GM19397 (cell line): ENCODE results near the gene DPP6.
"Not testable (repeated sequence)": the region's sequence is repeated elsewhere in the genome, so short reads cannot be mapped to it uniquely, and the experiment has no call there.

Experiments used
- ATAC-seq: cut with Tn5 transposase; IDR thresholded peaks from one replicate; pipeline ENCODE4 v1.9.1; 2021; ENCODE audit warnings: mild to moderate bottlenecking, moderate library complexity; ENCODE audit not compliant: unreplicated experiment

The DPP6 gene

DNA sequence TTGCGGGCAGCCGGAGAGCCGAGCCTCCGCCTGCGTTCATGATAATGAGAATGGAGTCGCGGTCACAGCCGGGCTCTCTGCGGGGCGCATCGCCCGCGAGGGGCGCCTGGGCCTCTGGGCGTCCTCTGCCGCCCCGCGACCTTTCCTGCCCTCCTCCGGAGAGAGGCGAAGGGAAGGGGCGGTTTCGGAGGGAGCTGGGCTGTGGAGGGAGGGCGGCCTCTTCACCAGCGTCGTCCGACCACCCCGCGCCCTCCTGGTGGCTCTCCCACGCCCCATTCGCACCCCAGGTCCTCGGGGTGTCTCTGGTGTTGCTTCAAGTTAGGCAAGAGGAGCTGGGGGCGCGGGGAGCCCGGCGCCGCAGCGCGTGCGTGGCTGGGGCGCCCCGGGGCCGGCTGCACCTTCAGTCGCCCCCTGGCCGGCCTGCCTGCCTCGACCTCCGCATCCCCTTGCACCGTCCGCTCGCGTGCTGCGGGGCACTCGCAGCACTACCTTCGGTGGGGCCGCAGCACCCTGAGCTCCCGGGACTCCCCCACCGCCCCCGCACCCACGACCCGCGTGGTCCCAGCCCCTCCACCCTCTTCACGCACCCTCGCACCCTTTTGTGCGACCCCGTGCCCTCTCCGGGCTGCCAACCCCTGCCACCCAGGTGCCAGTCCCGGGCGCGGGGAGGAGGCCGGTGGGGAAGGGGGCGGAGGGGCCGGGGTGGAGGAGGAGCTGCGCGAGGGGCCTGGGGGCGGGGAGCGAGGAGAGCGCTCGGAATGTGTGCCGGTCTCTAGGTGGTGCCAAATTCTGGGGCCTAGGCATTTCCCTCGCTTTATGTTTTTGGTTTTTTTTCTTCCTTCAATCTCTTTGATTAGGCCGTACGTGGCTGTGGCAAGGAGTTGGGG lies at the start of gene DPP6:
TSS of gene DPP6 (plus strand) at position 756 of the 887 bp plus-strand sequence.
- ATAC-seq = not testable (repeated sequence)

DNA sequence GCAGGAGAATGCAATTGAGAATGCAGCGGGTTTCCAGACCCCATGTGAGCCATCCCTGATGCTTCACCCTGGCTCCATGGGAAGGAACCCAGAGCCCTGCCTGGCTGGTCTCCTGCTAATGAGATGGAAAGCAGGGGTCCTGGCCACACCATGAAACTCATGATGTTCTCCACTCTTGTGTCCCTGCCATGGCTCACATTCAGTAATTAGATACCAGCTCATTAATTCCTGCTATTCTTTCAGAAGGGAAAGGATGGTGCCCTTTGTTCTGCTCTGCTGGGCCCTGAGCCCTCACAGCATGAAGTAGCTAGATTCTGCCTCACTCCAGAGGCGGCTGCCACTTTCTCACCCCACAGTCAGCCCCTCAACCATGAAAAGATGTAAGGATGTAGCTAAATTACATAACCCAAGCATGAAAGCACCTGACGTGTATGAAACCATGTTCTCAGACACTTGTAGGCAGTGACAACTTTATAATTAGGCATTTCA lies 42.7 kb upstream of the DPP6 start:
- not testable (repeated sequence) for ATAC-seq

DNA sequence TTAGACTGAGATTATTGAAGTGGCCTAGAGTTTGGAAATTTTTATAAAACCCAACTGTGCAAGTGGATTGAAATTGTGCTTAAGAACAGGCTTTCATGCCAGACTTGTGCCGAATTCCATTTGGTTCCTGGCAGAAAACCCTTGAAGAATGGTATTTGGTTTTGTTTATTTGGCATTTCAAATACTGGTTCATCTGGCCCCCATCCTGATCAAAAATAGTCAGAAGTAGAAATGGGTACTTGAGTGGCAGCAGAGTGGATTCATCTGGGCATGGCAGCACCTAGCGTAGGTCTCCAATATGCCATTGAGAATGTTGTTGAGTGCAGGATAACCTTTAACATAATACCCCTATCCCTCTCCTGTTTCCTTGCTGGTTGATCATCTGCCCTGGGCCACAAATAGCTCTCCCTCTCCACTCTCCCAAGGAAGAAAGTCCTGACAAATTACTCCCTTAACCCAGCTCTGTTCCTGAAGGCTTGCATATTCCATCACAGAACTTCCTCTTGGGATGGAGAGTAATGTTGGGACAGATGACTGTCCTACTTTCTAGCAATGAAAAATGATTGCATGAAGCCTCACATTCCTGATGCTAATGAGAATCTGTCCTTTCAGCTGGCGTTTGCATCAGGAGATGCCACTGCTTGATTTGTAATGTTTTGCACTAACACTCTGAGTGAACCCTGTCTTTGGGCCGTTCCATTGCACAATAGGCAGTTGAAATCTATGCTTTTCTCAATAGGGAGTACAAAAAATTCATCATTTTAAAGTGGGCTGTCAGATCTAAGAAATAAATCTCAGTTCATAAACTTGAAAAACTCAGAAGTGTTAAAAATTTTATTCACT lies 41.3 kb upstream of the DPP6 start:
- ATAC-seq = not testable (repeated sequence)

DNA sequence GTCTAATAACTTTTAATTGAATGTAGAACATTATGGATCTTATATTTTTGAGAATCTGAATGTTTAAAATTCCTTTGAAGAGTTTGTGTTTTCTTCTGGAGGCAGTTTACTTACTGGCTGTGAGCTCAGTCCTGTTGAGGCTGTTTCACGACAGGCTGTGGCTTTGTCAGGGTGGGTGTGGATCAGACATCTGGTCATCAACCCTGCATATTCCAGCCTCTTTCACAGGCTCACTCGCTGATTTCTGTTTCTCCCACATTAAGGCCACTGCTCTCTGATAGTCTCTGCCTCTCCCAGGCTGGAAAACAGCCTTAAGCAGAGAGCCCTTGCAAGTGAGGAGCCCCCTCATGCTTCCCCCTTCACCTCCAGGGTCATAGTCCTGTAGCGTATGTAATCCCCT lies 39.4 kb upstream of the DPP6 start:
- not testable (repeated sequence) for ATAC-seq

DNA sequence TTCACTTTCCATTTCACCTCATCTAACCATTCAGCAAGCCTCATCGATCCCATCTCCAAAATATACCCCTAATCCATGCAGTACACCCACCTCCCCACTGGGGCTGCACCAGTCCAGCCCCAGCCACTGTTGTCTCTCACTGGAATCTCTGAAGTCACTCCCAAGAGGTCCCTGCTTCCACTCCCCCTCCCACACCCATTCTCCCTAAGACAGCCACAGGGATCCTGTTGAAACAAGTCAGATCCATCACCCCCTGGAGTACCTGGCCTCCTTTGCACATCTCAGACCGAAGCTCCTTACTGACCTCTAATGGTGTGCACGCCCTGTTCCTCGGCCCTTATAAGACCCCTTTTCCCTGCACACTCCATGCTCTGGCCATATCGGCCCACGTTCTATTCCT lies 36.6 kb upstream of the DPP6 start:
- ATAC-seq = not testable (repeated sequence)

DNA sequence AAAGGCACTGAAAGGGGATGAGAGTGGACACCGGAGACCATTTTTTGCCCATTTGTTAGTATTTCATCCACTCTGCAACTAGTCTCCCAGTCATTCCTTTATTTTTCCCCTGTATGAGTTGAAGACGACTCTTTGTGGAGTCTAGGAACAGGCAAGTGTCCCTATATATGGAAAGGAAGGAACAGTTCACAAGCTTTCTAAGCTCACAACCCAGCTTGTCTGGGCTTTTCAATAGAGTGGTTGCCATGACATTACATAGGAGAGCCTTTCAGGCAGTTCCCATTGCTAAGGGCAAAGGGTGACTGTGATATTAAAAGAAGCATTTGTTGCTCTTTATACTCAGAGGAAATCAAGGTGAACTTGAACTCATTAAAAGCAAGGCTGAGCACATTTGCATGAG lies 33.8 kb upstream of the DPP6 start:
- not testable (repeated sequence) for ATAC-seq

DNA sequence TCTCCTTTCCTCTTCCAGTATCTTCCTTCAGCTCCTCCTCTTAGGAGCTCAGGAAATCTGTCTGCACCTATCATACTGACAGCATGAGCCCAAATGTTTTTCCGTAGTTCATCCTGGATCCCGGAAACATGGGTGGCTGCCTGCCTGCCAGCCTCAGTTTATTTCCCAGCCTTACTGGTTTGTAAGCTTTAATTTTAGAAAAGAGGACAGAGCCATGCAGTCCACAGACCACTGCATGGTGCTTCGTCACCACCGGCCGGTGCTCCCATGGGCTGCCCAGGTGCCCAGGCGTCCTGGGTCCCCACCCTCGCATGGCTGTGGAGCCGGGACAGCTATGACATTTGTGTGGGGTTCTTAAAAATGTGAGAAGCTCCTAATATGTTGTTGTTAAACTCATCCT lies 24.4 kb upstream of the DPP6 start:
- ATAC-seq = not testable (repeated sequence)

DNA sequence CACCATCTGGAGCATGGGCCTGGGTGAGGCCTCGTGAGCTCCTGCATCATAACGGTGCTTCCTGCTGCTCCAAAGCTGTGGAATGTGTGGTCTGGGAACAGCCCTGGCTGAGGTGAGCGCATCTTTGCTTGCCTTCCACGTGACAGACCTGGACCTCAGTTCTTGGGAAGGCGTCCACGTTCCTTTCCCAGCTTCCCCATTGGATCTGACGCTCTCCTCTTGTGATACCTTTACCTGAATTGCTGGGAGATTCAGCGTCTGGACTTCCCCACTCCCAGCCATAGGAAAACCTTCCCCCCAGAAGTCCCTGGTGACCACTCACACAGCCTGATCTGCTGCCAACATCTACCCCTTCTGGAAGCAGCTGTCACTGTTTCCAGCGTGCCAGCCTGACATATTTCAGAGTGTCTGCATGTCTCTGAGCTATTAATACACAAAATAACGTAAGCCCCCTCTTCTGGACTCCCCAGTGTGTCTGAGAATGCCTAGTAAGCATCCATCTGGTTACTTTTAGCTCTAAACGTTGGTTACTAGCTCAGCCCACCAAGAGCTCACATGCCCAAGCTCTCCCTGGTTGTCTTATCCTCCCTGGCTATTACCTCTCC lies 21.6 kb upstream of the DPP6 start:
- not testable (repeated sequence) for ATAC-seq

DNA sequence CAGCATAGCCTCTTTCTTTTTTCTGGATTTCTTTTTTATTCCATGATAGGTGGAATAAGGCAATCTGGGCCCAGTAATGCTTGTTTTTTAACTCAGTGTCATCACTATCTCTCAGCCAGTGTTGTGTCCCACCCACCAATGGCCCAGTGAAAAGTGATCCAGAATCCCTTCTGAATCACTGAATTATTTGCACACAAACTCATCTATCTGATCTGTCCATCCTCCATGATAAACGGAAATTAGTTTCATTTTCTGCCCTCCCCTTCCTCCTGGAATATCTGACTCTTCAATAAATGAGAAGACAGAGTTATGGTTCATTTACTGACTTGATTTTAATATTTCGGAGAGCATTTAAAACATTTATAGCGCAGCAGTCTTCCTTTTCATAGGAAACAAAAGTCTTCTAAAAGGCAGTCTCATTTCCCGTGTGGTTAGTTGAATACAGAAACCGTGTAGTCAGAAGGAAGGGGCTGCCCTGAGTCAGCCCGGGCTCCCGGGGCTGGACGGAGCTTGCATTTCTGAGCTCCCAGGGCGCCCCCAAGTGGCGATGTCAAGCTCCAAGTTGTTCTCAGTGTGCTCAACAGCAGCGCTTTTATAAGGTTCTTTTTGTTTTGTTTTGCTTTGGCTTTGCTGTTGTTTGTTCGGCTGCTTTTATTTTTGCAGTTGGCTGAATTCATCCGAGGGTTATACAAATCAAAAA lies 12.6 kb upstream of the DPP6 start:
- peak; percentile 71 for ATAC-seq

DNA sequence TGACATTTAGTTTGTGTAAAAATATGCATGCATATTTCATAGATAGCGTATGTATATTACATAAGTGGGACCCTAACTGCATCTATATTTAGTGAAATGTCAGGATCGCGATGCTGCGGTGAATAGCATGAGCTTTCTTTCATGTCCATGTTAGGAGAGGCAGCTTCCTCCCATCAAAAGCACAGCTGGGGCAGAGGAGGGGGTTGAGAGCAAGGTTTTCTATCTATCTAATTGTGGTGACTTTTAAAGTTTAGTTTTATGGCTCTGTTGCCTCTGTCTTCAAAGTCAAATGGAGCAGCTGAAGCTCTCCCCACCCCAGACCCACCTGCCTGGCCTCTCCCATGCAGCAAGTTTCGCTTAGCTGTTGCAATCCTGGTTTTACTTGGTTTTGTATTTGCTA lies 1.8 kb upstream of the DPP6 start:
- not testable (repeated sequence) for ATAC-seq

DNA sequence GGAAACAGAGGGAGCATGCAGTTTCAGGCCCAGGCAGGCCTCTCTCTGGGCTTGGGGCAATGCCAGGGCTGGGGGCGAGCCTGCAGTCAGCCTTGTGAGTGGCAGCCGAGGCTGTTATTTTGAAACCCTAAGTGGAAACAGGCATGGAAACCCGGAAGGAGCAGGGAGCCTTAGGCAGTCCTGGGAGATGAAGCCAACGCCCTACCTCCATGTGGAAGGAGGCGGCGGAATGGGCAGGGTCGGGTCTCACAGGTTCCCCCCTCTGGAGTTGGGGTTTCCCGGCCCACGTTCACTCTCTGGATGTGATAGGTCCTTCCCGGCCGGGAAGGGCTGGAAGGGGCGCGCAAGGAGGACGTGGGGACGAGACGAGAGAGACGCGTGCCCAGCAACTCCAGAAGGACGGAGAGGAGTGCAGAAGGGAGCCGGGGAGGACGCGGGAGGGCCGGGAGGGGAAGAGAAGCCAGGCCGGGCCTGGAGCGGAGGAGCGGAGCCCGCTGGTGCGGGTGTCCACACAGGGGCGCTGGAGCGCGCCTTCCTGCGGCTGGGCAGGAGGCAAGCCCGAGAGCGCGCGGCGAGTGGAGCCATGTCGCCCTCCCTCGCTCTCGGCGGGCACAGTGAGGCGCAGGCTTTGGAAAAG lies 1.1 kb upstream of the DPP6 start:
- not testable (repeated sequence) for ATAC-seq

DNA sequence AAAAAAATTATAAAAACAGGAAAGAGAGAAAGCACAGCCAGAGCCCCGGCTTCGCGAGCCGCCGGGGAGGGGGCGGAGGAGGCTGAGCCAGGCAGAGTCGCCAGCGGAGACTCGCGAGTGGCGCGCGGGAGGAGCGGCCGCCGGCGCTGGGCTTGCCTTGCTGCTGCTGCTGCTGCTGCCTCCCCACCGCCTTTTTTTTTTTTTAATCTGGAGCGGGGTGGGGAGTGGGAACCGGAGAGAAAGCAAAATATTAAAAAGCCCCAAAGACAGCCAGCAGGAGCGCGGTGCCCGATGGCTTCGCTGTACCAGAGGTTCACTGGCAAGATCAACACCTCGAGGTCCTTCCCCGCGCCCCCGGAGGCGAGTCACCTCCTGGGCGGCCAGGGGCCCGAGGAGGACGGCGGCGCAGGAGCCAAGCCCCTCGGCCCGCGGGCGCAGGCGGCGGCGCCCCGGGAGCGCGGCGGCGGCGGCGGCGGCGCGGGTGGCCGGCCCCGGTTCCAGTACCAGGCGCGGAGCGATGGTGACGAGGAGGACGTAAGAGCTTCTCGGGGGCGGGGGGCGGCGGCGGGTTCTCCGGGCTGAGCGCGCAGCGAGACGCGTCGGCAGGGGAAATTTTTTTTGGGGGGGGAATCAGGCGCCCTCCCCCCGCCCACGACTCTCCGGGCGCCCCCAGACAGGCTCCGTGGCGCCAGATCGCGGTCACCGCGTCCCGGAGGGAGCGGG lies 493 bp downstream of the DPP6 start:
- not testable (repeated sequence) for ATAC-seq

DNA sequence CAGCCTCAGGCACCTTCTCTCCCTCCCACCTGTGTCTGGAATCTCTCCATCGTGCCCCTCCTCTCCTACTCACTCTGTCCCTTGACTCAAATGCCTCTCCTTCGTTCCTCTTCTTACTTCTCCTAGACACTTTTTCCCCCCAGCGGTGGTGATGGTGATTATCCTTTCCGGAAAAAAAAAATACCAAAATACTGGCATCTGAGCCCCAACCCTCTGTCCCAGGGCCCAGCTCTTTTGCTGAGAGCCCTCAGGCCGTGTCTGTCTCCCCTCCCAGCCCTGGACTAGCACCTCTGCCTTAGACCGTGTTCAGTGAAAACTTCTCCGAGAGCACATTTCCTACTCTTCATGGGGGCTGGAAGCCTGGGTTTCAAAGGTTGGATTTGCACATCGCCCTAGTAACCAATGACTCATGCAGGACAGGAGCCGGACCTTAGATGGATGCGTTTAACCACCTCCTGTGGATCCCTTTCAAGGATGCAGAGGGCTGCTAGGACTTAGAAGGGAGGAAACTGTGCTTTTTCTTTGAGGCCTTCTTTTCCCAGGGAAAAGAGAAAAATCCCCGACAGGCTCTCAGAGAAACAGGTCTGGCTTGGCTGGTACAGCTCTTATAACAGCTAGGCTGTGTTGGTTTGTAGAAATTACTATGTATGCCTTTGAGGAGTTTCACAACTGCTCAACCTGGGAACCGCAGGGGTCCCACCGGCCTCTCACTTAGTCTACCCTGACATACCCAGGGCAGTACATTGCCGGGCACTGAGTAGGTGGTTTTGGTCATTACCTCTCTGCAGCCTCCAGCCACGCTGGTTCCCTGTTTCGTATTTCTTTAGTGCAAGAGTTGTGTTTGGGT lies 1.5 kb downstream of the DPP6 start:
- not testable (repeated sequence) for ATAC-seq

DNA sequence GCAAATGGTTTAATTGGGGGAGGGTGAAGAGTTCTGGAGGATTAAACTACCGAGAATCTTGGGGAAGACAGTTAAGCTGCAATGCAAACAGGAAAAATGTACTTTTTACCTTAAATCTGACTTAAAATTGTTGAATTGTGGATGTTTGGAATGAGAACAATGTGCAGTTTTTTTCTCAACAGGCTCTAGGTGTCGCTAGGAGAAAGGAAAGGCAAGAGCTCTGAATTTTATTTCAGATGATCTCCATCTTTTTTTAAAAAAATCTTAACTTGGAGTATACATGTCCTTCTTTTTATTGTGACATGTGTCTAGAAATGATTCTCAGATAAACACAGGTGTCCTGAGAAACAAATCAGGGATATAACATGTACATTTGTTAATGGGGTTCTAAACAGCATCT lies 2.5 kb downstream of the DPP6 start:
- not testable (repeated sequence) for ATAC-seq

DNA sequence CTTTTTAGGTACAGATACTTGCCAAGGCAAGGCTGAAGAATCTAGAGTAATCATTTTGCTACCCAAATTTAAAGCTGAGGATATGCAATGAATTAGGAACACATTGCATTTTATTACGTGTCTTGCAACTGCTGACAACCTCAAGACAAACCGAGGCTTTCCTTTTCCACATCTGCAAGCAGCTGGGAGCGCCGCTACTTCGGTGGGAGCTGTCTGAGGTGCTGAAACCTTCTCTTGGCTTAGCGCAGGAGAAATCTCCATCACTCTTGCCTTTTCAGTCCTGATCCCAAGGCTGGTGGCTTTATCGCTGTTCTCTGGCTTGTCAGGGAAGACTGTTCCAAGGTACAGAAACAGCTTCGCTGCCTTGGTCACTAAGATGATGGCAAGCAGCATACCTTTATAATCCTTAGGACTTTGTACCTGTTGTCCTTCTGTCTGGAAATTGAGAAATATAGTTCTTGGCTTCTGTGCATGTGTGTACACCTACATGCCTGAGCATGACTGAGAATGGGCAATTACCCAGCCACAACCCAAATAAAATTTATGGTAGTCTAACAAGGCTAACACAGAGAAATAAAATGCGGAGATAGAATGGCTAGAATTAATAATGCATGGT lies 3.4 kb downstream of the DPP6 start:
- ATAC-seq = not testable (repeated sequence)

DNA sequence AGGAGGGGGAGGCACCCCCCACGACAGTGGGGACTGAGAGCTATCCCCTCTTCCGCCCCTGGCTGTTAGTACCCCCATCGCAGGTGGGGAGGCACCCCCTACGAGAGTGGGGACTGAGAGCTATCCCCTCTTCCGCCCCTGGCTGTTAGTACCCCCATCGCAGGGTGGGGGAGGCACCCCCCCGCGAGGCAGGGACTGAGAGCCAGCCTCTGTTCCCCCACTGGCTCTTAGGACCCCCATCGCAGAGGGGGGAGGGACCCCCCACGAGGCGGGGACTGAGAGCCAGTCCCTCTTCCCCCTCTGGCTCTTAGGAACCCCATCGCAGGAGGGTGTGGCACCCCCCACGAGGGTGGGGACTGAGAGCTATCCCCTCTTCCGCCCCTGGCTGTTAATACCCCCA lies 6.6 kb downstream of the DPP6 start:
- not testable (repeated sequence) for ATAC-seq

DNA sequence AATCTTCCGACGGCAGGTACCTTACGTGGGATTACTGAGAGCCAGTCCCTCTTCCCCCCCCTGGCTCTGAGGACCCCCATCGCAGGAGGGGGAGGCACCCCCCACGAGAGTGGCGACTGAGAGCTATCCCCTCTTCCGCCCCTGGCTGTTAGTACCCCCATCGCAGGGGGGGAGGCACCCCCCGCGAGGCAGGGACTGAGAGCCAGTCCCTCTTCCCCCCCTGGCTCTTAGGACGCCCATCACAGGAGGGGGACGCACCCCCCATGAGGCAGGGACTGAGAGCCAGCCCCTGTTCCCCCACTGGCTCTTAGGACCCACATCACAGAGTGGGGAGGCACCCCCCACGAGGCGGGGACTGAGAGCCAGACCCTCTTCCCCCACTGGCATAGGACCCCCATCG lies 8.4 kb downstream of the DPP6 start:
- not testable (repeated sequence) for ATAC-seq

DNA sequence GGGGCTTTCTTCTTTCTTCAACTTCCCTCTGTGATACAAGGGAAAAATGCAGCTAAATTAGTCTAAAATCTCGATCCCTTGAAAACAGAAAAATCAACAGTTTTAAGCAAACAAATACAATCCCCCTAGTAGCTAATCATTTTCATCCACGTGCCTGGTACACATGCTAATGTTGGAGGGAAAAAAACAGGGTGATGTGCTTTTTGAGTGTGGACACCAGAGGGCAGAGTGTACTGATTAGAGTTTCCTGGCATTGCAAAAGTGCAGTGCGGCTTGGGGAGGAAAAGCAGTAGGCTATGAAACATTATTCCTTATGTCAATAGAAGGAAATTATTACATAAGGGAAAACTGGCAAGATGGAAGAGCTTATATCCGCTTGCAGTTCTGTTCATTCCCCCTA lies 19.6 kb downstream of the DPP6 start:
- ATAC-seq = peak; percentile 57
